HUES48 (cell line): Measurements from ENCODE around the gene RPS4Y1.

Experiments used
- H3K27ac ChIP-seq: one replicate; pipeline ENCODE4 v1.7.0; 2013; ENCODE audit warnings: low read depth, low read length, inconsistent platforms
- H3K27me3 ChIP-seq: 2 replicates; pipeline ENCODE4 v1.6.1; 2013; ENCODE audit warnings: mild to moderate bottlenecking, low read length; ENCODE audit not compliant: control insufficient read depth, insufficient read depth
- H3K36me3 ChIP-seq: 2 replicates; pipeline ENCODE4 v1.6.1; 2013; ENCODE audit warnings: low read length; ENCODE audit not compliant: control insufficient read depth, insufficient read depth
- H3K4me1 ChIP-seq: 2 replicates; pipeline ENCODE4 v1.6.1; 2013; ENCODE audit warnings: mild to moderate bottlenecking, low read length; ENCODE audit not compliant: control insufficient read depth, insufficient read depth
- H3K4me3 ChIP-seq: 2 replicates; pipeline ENCODE4 v1.5.1; 2013; ENCODE audit warnings: mild to moderate bottlenecking, low read depth, low read length
- H3K9ac ChIP-seq: 2 replicates; pipeline ENCODE4 v1.6.1; 2013; ENCODE audit warnings: mild to moderate bottlenecking, low read depth, low read length, moderate library complexity
- H3K9me3 ChIP-seq: 2 replicates; pipeline ENCODE4 v1.6.1; 2013; ENCODE audit warnings: low read length; ENCODE audit not compliant: control insufficient read depth, insufficient read depth

RPS4Y1 gene

DNA sequence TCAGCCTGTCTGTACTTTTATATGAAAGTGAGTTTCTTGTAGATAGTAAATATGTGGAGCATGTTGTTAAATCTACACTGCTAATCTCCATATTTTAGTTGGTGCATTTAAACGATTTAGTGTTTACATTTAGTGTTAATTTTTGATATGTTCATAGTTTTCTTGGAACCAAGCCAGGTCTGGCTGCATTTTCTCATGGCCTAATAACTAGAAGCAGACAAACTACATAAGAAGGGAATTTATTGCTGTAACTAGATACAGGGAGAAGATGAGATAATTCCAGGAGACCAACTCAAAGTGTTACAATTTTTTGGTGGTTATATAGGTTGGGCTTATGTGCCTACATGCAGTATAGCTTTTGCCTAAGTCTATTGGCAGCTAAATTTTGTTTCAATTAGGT, 32.8 kb downstream of the RPS4Y1 start:
- no peaks in the 10 kb centered on the region for H3K36me3 ChIP-seq
- no peak overlapping the region for H3K9ac ChIP-seq
- H3K4me1 ChIP-seq = no peaks in the 10 kb centered on the region

GRCh38 chrY:2883561-2883960, 42.2 kb downstream of the RPS4Y1 start:
- no peaks in the 10 kb centered on the region for H3K9me3 ChIP-seq
- no peaks in the 10 kb centered on the region for H3K36me3 ChIP-seq
- H3K4me1 ChIP-seq = no peaks in the 10 kb centered on the region
- no peaks in the 10 kb centered on the region for H3K27me3 ChIP-seq
- no peak overlapping the region for H3K27ac ChIP-seq
- H3K4me3 ChIP-seq = no peak overlapping the region
- no peak overlapping the region for H3K9ac ChIP-seq

More for the DNA sequence above, 32.8 kb downstream of the RPS4Y1 start:
- no peaks in the 10 kb centered on the region for H3K27me3 ChIP-seq
- H3K27ac ChIP-seq = no peak overlapping the region
- H3K9me3 ChIP-seq = no peaks in the 10 kb centered on the region
- no peak overlapping the region for H3K4me3 ChIP-seq

DNA sequence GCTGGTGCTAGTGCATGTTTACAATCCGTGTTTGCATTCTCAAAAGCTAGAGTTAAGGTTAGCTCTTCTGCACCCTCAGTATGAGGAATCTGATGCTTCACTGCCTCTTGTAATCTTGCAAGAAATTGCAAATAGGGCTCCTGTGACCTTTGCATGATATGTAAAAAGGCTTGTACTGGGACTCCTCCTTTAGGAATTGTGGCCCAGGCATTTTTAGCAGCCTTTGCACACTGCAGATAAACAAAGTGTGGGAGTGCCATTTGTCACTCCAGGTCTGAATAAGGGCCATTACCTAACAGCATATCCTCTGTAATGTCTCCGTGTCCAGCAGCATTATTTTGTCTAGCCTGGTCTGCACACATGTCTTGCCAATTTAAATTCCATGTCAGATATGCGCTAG, 44.5 kb downstream of the RPS4Y1 start:
- no peaks in the 10 kb centered on the region for H3K4me1 ChIP-seq

DNA sequence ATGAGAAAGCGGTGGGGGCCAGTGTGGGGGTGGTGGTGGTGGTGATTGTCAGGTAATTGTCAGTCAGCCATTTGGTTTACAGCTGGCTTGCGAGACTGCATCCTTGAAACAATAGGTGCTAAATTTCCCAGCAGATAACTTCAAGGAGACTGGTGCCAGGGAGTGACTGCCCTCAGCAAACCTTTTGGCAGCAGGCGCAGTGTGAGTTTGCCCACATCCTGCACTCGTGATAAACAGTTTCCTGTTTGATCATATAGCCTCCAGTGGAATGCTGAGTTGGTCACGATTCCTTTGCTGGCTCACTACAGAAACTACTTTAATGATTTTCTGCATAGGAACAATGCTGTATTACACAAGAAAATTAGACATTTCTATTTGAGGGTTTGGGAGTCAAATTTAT, 46.0 kb downstream of the RPS4Y1 start:
- H3K9ac ChIP-seq = no peak overlapping the region
- H3K4me3 ChIP-seq = no peak overlapping the region
- no peak overlapping the region for H3K27ac ChIP-seq
- no peaks in the 10 kb centered on the region for H3K4me1 ChIP-seq
- no peaks in the 10 kb centered on the region for H3K36me3 ChIP-seq
- no peaks in the 10 kb centered on the region for H3K27me3 ChIP-seq
- H3K9me3 ChIP-seq = no peaks in the 10 kb centered on the region

More for the DNA sequence above, 44.5 kb downstream of the RPS4Y1 start:
- no peaks in the 10 kb centered on the region for H3K27me3 ChIP-seq
- H3K9me3 ChIP-seq = no peaks in the 10 kb centered on the region
- H3K27ac ChIP-seq = no peak overlapping the region
- no peaks in the 10 kb centered on the region for H3K36me3 ChIP-seq
- no peak overlapping the region for H3K9ac ChIP-seq
- H3K4me3 ChIP-seq = no peak overlapping the region

- Histone ChIP-seq H3K9ac (no peak overlapping the region), H3K27ac (no peak overlapping the region), H3K4me3 (no peak overlapping the region), H3K36me3 (no peaks in the 10 kb centered on the region), H3K9me3 (no peaks in the 10 kb centered on the region), H3K27me3 (no peaks in the 10 kb centered on the region), H3K4me1 (no peaks in the 10 kb centered on the region)
These were observed 46.6 kb downstream of the RPS4Y1 start for GRCh38 chrY:2887955-2888354.

DNA sequence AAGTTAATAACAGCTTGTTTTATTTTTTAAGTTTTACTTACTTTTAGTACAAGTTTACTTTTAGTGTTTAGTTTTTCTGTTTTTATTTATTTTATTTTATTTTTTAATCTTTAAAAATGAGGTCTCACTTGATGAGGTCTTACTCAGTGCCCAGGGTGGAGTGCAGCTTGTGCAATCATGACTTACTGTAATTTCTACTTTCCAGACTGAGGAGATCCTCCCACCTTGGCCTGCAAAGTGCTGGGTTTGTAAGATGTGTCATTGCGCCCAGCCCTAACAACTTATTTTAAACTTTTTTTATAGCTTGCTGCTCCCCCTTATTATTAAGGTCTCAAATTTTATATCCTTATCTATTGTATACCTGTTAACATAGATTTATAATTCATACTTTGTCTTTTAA, 52.1 kb downstream of the RPS4Y1 start:
- Histone ChIP-seq H3K27me3 (no peaks in the 10 kb centered on the region), H3K36me3 (no peaks in the 10 kb centered on the region), H3K9me3 (no peaks in the 10 kb centered on the region), H3K9ac (no peak overlapping the region), H3K4me1 (no peaks in the 10 kb centered on the region), H3K4me3 (no peak overlapping the region), H3K27ac (no peak overlapping the region)

DNA sequence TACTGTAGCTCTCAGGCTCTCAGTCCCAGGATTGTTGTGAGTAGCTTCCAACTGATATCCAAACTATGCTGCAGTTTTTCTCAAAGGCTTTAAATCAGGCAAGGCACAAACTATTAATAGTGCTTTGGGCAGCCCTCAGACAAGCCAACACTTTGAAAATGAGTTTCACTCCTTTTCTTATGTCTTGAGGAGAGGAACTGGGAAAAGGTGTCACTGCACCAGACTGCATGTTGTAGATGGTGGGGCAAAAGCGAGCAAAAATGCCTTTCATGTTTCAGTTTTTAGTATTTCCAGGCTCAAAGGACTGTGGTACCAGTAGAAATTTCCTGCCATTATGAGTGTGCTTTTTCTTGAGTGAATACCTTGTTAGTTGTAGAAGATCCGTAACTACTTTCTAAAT, 54.6 kb downstream of the RPS4Y1 start:
- Histone ChIP-seq H3K4me3 (no peak overlapping the region), H3K4me1 (no peaks in the 10 kb centered on the region), H3K9ac (no peak overlapping the region), H3K9me3 (no peaks in the 10 kb centered on the region), H3K27ac (no peak overlapping the region), H3K36me3 (no peaks in the 10 kb centered on the region), H3K27me3 (no peaks in the 10 kb centered on the region)

- Histone ChIP-seq H3K4me3 (no peak overlapping the region), H3K4me1 (no peaks in the 10 kb centered on the region), H3K9me3 (no peaks in the 10 kb centered on the region), H3K27me3 (no peaks in the 10 kb centered on the region), H3K27ac (no peak overlapping the region), H3K9ac (no peak overlapping the region), H3K36me3 (no peaks in the 10 kb centered on the region)
These were observed 66.0 kb downstream of the RPS4Y1 start for GRCh38 chrY:2907356-2907755.

DNA sequence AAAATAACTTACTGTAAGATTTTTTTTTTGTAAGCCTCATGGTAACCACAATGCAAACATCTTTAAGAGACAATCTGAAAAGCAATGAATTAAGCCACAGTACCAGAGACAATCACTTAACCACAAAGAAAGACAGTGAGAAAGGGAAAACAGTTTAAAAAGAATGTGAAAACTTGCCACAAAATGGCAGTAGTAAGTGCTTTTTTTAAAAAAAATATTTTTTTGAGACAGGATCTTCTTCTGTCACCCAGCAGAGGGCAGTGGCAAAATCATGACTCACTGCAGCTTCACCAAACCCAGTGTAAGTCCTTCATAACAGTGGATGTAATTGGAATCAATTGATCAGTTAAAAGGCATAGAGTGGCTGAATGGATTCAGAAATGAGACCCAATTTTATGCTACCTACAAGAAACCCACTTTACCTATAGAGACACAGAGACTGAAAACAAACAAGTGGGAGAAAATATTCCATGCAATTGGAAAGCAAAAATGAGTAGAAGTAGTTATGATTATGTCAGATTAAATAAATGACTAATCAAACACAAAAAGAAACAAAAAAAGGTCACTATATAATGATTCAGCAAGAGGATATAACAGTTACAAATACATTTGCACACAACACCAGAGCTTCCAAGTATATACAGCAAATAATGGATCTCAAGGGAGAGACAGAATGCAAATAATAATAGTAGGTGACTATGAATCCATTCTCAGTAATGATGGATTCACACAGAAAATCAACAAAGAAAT, 71.8 kb downstream of the RPS4Y1 start:
- Histone ChIP-seq H3K4me3 (no peak overlapping the region), H3K27me3 (no peaks in the 10 kb centered on the region), H3K9ac (no peak overlapping the region), H3K27ac (no peak overlapping the region), H3K9me3 (no peaks in the 10 kb centered on the region), H3K36me3 (no peaks in the 10 kb centered on the region), H3K4me1 (no peaks in the 10 kb centered on the region)
